CD4-positive, alpha-beta T cell treated with Interleukin-6 at 100 ng/mL for 8 hours (primary cell): ENCODE results near the gene RABGAP1L.
"Not testable (repeated sequence)": the region's sequence is repeated elsewhere in the genome, so short reads cannot be mapped to it uniquely, and the experiment has no call there.

Experiments used
- DNase-seq: peaks from one replicate; pipeline ENCODE4 v3.0.0-alpha.2; 2020; ENCODE audit warnings: mixed read lengths, low spot score

Gene RABGAP1L

DNA sequence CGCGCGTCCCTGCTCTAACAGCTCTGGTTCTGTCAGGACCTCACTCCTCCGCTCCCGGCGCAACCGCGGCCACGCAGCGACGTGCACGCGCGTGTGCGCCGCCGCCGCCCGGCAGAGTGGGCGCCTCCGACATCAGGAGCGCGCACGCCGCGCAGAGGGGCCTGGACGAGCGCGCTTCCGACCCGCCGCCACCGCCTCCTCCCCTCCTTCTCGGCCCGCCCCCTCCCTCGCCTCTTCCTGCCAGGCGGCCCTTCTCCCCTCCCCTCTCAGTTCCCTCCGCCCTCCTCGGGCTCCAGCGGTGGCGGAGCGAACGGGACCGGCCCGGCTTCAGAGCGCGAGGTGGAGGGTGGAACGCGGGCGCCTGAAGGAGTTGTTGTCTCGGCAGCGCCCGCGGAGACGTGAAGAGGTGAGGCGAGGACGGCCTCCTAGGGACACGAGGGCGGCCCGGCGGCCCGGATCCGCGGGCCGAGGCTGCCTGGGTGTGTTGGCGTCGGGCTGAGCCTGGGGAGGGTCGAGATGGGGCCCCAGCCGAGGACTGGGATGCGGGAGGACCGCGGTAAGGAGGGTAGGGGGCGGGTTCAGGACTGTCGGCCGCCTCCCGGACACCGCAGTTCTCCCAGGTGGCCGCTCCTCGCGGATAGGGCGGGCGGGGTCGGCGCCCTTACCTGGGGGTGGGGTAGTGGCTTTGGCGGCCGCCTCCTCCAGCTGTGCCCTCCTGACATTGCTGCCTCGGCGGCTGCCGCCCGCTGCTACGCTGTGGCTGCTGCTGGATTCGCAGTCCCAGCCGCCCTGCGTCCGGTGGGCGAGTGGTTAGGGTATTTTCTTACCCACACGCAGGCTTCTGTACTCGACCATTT, at the start of gene RABGAP1L:
RABGAP1L (plus strand) TSS at position 269 of the 857 bp plus-strand sequence.
- DNase-seq, result peak; percentile 95

DNA sequence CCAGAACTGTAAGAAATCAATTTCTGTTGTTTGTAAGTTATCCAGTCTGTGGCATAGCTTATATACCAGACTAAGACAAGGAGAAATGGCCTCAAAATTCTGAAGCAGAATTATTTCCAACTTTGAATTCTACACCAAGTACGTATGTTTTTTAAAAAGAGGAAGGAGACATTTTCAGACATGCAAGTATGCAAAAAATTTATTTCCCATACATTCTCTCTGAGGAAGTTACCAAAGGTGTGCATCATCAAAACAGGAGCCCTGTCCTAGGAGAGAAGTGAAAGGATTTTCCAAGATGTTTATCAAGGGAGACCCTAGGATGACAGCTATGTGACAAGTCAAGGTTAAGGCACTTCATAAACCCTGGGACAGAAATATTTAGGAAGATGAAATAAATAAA, 49.3 kb upstream of the RABGAP1L start:
- DNase-seq, result no peak

DNA sequence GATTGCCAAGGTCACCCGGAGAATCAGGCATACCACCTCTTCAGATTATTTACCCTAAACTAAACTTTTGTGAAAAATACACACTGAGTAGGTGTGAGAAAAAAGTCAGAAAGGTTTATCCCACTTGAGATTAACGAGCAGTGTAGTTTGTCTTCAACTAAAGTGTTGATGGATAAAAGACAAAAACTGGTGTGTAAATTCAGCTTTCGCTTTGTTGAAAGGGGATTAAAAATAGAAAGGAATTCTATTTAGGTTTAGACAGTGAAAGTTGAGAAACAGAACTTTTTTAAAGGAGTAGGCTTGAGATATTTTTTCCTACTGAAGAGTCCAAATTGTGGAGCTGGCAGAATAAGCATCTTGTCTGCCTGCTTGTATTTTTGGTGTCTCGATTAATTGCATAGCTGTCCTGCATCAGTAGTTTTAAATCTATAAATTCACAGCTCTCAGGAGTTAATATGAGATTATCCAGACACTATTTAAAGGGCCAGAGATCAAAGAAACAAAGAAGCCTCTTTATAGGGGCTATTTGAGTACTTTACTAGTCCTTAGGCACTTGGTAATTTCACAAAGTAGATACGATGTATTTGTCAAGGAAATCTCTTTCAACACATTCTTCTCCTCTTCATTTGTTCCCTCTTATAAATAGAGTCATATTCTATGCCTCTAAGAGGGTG, 46.7 kb upstream of the RABGAP1L start:
- no peak for DNase-seq

DNA sequence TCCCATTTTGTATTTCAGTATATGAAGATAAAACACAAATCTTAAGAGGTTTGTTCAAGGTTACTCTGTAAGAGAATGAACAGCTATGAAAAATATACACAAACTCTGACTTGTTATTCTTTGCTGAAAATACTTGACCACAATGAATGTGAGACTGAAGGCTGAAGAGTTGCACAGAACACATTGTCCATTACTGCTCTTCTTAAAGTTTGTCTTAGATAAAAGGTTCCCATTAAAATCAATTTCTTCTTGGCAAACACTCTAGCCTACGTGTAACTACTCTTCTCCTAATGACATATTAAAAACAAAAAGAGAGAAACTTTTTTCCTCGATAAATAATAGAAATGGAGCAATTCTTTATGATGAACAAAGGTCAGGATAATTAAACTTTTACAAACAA, 45.2 kb upstream of the RABGAP1L start:
- no peak for DNase-seq

DNA sequence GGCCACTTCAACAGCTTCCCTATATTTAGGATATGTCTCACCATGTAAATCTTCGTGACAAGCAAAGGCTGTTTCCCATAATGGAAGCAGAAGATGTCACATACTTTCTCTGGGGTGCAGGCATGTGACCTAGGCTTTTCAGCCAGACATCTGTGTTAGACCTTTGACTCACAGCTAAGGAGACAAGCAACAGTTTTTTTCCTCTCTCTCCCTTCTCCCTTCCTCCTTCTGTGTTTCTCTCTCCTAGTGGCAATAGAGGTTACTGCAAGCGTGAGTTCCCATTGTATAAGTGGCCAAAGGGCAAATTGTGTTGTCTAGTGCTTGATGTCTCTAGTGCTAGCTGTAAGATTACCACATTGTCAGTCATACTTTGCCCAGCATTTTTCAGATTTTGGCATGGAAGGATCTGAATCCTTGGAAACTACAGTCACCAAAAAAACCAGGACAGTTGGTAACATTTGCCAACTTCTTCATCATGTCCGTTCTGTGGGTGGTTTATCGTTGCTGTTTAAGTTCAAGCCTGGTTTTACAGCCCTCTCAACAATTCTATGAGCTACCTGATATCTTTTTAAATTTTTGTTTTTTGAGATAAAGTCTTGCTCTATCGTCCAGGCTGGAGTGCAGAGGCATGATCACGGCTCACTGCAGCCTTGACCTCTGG, 44.4 kb upstream of the RABGAP1L start:
- peak; percentile 6 for DNase-seq

DNA sequence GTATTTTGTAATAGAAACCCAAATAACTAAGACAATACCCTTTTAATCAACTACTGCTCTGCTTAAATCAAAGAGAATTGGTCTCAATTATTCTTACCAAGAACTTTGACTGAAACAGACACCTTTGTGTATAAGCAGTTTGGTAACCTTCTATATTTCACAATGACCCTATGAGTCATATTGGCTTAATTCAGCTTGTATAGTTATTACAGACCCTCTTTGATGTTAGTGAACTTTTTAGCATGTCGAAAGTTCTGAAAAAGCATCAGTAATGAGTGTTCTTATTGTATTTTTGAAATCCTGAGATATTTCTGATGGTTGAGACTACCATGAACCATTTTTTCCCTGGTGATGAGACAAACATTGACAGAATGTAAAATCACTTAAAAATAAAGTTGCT, 43.3 kb upstream of the RABGAP1L start:
- no peak for DNase-seq

DNA sequence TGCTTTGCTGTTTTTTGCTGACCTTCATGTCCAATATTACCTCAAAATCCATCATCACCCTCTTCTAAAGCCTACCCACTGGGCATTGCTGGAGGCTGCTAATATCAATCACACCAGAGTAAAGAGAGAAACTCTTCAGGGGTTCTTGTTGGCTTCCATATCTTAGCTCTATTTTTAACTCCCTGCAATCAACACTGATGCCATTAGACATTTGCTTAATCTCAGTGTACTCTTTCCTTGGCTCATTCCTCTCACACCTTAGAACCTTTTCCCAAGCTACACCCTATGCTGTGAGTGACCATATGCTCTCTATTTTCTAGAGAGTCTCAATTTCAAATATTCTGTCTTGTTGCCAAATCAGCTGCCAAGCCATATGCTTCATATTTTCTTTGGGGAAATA, 40.6 kb upstream of the RABGAP1L start:
- DNase-seq, result no peak

DNA sequence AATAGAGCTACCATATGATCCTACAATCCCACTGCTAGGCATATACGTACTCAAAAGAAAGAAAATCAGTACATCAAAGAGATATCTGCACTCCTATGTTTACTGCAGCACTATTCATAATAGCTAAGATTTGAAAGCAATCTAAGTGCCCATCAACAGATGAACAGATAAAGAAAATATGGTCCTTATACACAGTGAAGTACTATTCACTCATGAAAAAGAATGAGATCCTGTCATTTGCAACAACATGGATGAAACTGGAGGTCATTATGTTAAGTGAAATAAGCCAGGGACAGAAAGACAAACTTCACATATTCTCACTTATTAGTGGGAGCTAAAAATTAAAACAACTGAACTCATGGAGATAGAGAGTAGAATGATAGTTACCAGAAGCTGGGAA, 37.0 kb upstream of the RABGAP1L start:
- DNase-seq, result not testable (repeated sequence)

DNA sequence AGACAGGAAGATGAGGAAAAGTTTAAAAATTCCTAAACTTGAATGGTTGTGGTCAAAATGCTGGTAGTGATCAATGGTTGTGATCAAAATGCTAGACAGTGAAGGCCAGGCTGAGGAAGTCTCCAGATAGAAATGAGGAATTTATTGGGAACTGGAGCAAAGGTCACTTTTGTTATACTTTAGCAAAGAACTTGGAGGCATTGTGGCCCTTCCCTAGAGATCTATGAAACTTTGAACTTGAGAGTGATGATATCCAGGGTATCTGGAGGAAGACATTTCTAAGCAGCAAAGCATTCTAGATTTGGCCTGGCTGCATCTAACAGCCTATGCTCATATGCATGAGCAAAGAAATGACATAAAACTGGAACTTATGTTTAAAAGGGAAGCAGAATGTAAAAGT, 35.5 kb upstream of the RABGAP1L start:
- no peak for DNase-seq

DNA sequence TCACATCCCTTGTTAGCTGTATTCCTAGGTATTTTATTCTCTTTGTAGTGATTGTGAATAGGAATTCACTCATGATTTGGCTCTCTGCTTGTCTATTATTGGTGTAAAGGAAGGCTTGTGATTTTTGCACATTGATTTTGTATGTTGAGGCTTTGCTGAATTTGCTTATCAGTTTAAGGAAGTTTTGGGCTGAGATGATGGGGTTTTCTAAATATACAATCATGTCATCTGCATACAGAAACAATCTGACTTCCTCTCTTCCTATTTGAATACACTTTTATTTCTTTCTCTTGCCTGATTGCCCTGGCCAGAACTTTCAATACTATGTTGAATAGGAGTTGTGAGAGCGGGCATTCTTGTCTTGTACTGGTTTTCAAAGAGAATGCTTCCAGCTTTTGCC, 32.1 kb upstream of the RABGAP1L start:
- DNase-seq, result not testable (repeated sequence)

DNA sequence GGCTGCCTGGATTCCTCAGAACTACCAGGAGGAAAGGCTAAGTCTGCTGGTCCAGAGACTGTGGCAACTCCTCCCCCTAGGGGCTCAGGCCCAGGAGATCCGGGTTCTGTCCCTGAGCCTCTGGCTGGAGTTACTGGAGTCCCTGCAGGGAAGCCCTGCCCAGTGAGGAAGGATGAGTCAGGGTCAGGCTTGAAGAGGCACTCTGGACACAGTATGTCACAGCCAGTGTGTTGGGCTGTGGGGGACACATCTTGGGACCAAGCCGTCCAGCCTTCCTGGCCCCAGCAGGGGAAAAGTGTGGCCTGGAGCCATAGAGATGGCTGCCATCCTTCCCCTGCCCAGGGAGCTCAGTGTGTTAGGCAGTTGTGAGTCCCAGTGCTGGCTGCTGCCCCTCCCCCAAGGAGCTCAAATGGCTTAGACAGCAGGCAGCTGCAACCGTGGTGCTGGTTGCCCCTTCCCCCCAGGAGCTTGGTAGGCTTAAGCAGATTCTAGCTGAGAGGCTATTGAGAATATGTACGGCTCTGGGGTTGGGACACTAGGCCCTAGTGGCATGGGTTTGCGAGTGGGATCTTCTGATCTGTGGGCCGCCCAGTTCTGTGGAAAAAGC, 28.2 kb upstream of the RABGAP1L start:
- DNase-seq, result no peak

DNA sequence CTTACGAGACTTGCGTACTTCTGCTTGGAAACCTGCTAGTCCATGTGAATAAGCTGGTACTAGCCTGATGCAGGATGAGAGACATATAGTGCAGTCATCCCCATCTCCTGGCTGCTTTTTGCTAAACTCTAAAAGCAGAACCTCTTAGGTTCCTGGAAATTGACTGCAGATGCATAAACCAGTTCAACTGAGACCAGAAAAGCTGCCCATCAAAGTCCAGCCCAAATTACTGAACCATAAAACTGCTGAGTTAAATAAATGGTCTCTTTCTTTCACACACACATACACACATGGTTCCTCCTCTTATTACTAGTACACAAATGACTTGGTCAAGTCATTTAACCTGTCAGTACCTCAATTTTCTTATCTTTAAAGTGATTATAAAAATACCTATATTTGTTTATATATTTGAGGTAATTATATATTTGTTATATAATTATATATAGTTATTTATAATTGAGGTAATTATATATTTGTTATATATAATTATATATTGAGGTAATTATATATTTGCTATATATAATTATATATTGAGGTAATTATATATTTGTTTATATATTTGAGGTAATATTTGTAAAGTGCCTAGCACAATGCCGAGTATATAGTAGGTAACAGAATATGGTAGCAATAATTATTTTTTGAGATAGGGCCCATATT, 25.2 kb upstream of the RABGAP1L start:
- DNase-seq, result no peak

DNA sequence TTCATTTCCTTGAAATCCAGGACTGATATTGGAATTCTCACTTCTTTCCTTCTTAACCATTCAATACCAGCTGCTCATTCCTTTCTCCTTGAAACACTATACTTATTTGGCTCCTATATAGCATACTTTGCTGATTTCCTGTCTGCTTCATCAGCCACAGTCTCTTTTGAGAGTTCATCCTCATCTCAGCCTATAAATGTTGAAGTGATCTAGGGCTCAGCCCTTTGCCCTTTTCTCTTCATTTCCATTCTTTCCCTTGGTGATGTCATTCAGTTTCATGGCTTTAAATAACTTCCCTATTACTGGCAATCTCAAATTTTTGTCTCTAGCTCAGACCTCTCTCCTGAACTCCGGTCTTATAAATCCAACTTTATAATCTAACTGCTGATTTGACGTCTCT, 24.1 kb upstream of the RABGAP1L start:
- no peak for DNase-seq

DNA sequence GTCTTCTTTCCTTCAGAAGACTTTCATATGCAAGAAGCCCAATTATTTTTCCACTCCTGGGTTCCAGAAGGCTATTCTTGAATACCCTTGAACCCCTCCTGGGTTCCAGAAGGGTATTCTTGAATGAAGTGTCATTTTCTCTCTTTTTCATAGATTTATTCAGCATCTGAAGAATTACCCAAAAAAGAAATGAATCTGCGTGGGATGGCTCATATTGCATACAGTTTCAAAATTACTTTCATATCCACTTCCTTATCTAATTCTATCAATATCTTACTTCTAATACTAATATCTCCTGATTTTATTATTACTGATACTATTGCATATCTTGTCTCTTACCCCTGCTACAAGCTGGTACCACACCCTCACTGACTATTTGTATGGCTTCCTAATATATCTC, 22.6 kb upstream of the RABGAP1L start:
- DNase-seq, result no peak

DNA sequence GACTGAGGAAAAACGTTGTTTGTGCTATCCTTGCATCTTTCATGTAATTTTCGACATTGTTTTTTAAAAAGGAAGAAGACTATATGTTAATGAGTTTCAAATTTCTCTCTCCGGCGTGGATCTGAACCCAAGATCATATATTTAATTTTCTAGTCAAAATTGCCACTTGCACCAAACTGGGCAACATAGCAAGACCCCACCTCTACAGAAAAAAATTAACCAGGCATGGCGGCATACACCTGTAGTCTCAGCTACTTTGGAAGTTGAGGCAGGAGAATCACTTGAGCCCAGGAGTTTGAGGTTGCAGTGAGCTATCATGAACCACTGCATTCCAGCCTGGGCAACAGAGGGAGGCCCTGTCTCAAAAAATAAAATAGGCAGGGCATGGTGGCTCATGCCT, 16.5 kb upstream of the RABGAP1L start:
- no peak for DNase-seq

DNA sequence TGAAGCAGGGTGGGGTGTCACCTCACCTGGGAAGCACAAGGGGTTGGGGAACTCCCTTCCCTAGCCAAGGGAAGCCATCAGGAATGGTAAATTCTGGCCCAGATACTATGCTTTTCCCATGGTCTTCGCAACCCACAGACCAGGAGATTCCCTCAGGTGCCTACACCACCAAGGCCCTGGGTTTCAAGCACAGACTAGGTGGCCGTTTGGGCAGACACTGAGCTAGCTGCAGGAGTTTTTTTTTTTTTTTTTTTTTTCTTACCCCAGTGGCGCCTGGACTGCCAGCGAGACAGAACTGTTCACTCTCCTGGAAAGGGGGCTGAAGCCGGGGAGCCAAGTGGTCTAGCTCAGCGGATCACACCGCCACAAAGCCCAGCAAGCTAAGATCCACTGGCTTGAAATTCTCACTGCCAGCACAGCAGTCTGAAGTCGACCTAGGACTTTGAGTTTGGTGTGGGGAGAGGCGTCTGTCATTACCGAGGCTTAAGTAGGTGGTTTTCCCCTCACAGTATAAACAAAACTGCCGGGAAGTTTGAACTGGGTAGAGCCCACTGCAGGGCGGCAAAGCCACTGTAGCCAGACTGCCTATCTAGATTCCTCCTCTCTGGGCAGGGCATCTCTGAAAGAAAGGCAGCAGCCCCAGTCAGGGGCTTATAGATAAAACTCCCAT, 15.5 kb upstream of the RABGAP1L start:
- not testable (repeated sequence) for DNase-seq

DNA sequence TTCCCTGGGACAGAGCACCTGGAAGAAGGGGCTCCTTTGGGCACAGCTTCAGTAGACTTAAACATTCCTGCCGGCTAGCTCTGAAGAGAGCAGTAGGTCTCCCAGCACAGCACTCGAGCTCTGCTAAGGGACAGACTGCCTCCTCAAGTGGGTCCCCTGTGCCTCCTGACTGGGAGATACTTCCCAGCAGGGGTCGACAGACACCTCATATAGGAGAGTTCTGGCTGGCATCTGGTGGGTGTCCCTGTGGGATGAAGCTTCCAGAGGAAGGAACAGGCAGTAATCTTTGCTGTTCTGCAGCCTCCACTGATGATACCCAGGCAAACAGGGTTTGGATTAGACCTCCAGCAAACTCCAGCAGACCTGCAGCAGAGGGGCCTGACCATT, 14.9 kb upstream of the RABGAP1L start:
- DNase-seq, result not testable (repeated sequence)

DNA sequence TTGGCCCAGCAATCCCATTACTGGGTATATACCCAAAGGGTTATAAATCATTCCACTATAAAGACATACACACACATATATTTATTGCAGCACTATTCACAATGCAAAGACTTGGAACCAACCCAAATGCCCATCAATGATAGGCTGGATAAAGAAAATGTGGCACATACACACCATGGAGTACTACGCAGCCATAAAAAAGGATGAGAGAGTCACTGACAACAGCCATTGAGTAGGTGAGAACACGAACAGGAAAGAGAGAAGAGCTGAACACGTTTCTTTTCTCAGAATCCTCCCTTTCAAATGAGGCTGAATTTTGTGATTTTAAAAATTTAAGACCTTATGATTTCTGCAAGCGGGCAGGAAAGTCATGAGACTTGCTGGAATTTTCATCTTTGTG, 10.1 kb upstream of the RABGAP1L start:
- DNase-seq, result no peak

DNA sequence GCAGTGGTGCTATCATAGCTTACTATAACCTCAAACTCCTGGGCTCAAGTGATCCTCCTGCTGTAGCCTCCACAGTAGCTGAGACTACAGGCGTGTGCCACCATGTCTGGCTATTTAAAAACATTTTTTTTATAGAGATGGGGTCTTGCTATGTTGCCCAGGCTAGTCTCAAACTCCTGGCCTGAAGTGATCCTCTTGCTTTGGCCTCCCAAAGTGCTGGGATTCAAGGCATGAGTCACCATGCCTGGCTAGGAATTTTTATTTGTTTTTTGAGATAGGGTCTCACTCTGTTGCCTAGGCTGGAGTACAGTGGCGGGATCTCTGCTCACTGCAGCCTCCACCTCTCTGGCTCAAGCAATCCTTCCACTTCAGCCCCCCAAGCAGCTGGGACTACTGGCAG, 8.8 kb upstream of the RABGAP1L start:
- no peak for DNase-seq

DNA sequence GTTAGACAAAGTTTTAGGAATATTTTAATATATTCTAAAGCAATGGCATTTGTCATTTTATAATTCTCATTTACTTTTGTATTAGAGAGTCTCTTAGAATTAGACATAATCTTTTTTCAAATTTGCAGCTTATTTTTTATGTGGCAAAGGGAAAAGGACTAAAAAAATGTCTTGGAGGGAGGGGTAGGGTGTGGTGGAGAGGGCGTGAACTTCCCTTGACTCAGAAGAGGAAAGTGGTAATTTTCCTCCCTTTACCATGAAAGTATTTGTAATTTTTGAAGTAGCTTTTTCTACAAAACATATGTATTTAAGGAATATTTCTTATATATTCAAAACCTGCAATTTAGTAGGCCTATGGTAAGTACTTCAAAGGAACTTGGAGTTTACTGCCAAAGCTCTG, 6.9 kb upstream of the RABGAP1L start:
- DNase-seq, result no peak

DNA sequence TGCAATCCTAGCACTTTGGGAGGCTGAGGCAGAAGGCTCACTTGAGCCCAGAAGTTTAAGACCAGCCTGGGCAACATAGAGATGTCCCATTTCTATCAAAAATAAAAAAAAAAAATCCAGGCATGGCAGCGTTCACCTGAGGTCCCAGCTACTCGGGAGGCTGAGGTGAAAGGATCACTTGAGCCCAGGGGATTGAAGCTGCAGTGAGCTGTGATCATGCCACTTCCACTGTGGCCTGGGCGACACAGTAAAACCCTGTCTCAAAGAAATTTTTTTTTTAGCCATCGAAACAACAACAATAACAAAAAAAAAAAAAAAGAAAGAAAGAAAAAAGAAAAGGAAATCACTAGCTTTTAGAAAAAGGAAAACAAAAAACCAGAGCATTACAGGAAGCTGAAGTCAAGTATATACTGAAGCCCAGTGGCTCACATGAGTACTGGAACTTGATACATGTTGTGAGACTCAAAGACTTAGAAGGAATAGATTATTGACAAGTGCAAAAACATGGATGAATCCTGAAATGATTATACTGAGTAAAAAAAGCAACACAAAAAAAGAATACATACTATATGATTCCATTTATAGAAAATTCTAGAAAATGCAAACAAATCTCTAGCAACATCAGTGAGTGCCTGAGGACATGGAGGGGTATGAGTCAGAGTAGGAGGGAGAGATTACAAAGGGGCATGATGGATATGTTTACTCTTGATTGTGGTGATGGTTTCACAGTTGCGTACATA, 6.1 kb upstream of the RABGAP1L start:
- peak; percentile 15 for DNase-seq
